ENCODE measurements around the gene CD274.

The CD274 gene

DNA sequence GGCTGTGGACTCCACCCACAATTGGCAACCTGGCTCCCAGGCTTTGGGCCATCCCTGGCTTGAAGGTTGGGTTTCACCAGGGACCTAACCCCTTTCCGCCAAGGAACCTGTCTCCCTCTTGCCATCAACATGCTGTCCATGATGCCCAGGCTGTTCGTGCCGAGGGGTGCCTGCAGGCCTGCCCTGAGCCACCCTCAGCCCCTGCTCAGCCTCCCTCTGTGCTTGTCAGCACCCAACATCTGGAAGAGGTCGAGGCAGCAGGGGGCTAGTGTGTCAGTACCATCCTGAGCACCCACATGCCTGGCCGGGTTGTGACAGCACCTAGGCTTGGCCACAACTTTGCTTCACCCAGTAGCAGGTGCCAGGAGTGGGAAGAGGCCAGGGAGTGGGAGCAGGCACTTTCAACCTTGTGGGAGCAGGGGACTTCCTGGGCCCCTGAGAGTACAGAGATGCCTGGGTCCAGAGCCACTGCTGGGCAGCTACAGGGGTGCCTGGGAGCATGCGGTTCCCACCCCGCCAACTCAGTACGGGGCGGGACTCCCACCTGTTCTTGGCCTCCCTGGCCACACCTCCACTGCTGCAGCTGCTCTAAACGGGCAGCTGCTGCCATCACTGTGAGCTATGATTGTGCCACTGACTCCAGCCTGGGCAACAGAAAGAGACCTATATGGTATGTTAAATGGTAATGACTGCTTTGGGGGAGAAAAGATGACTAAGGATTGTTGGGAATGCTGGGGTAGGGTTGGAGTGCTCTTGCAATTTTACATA lies 66.3 kb downstream of the CD274 start:
- Histone ChIP-seq H3K4me2 (no peak overlapping the region; a peak in 1 of 22 replicates), H3K4me3 (no peak overlapping the region), H3K27ac (no peak overlapping the region), H3K4me1 (peaks cover 24 to 85% (median 34%) of the 10 kb centered on the region in 10 experiments), H4K20me1 (no peaks in the 10 kb centered on the region; a peak in 1 of 22 replicates), H3K36me3 (no peaks in the 10 kb centered on the region), H3K27me3 (no peaks in the 10 kb centered on the region), H3K9ac (no peak overlapping the region), H3K9me3 (replicated peaks in 1 of 11) (peaks cover 0 to 23% (median 15%) of the 10 kb centered on the region in 11 experiments; a peak in 12 of 22 replicates)
- no peak for TF ChIP-seq Cebpa-rat (IDR thresholded peaks at IDR 0.05)

- peak overlapping the region in 9 of 11 experiments; percentile 21 to 64 (median 40); a peak in 15 of 22 replicates for H3K27ac ChIP-seq
- H3K4me2 ChIP-seq = peak overlapping the region; percentile 52 to 89 (median 78)
- H3K9me3 ChIP-seq (replicated peaks in 1 of 11) = peaks cover 3 to 27% (median 19%) of the 10 kb centered on the region in 11 experiments; a peak in 15 of 22 replicates
- no peaks in the 10 kb centered on the region; a peak in 1 of 22 replicates for H4K20me1 ChIP-seq
- H3K4me1 ChIP-seq = peaks cover 24 to 73% (median 35%) of the 10 kb centered on the region in 10 experiments
- H3K36me3 ChIP-seq = peaks cover 0 to 3% (median 0%) of the 10 kb centered on the region in 11 experiments; a peak in 2 of 22 replicates
- H3K27me3 ChIP-seq = no peaks in the 10 kb centered on the region; a peak in 1 of 22 replicates
- H3K4me3 ChIP-seq = no peak overlapping the region
- TF ChIP-seq Cebpa-rat (IDR thresholded peaks at IDR 0.05) = no peak
- no peak overlapping the region; a peak in 1 of 22 replicates for H3K9ac ChIP-seq
Measured at GRCh38 chr9:5518171-5518936, 68.0 kb downstream of the CD274 start.

GRCh38 chr9:5518937-5519319 lies 68.6 kb downstream of the CD274 start:
- Histone ChIP-seq H3K27me3 (no peaks in the 10 kb centered on the region; a peak in 1 of 22 replicates), H3K4me3 (peak overlapping the region in 3 of 10 experiments; percentile 3 to 35 (median 12); a peak in 1 of 20 replicates), H3K36me3 (peaks cover 0 to 7% (median 0%) of the 10 kb centered on the region in 11 experiments; a peak in 2 of 22 replicates), H3K9me3 (replicated peaks in 1 of 11) (peaks cover 6 to 30% (median 19%) of the 10 kb centered on the region in 11 experiments; a peak in 15 of 22 replicates), H3K4me2 (peak overlapping the region; percentile 52 to 89 (median 78)), H4K20me1 (no peaks in the 10 kb centered on the region; a peak in 1 of 22 replicates), H3K27ac (peak overlapping the region in 9 of 11 experiments; percentile 21 to 64 (median 40); a peak in 15 of 22 replicates), H3K4me1 (peaks cover 24 to 67% (median 35%) of the 10 kb centered on the region in 10 experiments), H3K9ac (peak overlapping the region in 1 of 11 experiments; percentile 26; a peak in 1 of 22 replicates)
- TF ChIP-seq Cebpa-rat (IDR thresholded peaks at IDR 0.05) = no peak
